Measurements from ENCODE around the gene EFNA2.

Gene EFNA2

GRCh38 chr19:1272423-1273262, 13.0 kb upstream of the EFNA2 start:
- DNase-seq: no peak

GRCh38 chr19:1273263-1274041, 12.2 kb upstream of the EFNA2 start:
- DNase-seq: no peak

- DNase-seq: no peak
Measured at GRCh38 chr19:1274081-1274851, 11.4 kb upstream of the EFNA2 start.

GRCh38 chr19:1274852-1275259, 10.8 kb upstream of the EFNA2 start:
- no peak for DNase-seq

GRCh38 chr19:1275260-1275975, 10.3 kb upstream of the EFNA2 start, which contains the start of gene FAM174C:
Gene FAM174C, plus strand, starts transcription at chr19:1275530. Its CDS starts 20 bp downstream, at chr19:1275550.
- peak; percentile 92 to 96 for DNase-seq

GRCh38 chr19:1275976-1276627, 9.6 kb upstream of the EFNA2 start:
- DNase-seq: no peak

- no peak for DNase-seq
Measured at GRCh38 chr19:1276628-1277022, 9.0 kb upstream of the EFNA2 start.

GRCh38 chr19:1277061-1277460, 8.6 kb upstream of the EFNA2 start:
- DNase-seq: no peak

DNA sequence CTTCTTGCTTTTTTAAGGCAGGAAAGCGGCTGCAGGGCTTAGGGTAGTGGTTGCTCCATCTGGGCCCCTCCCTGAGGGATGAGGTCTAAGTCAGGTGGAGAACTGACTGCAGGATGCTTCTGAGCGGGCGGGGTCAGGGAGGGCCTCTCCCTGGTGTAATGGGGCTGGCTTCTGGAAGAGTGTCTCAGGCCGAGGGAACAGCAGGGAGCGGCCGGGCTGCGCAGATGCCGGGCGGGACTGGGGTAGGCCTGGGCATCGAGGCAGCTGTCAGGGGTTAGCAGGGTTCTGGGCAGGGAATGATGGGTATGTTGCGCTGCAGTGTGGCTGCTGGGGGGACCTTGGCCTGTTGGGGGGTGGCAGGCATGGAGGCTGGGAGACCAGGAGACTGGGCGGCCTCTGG, 7.6 kb upstream of the EFNA2 start:
- DNase-seq: no peak

DNA sequence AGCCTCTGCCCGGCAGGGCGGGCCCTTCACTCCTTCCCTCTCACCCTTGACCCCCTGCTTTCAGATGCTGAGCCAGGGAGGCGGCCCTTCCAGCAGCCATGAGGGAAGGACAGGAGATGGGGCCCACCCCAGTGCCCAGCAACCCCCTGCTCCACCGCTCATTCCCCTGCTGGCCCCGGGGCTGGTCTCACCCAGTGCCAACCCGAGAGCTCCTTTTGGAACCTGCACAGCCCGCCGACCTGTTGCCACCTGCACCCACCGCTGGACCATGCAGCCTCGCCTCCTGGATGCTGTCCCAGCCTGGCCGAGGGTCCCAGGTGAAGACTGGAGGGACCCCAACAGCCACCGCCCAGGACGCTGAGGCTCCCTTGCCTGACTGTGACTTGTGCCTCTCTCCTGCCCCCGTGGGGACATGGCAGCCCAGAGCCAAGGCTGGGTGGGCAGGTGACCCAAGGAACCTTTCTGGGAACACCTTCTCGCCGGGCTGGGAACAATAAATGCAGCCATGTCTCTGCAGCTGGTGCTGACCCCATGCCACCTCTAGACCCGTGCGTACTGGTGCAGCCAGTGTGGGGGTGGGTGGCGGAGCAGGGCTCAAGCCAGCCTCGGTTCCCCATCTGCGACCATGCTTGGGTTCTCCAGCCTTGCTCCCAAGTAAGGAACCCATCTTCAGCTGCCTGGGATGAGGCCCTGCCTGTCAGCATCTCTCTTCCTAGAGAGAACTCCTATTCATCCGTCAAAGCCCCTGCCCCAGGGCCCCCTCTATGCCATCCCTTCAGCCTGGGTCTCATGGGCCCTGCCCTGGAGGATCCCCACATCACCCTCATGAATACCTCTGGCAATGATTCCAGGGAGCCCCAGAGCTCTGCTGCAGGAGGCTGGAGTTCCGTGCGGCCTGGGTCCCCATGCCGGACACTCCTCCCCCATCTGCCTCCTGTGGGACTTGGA, 6.7 kb upstream of the EFNA2 start:
- no peak for DNase-seq

DNA sequence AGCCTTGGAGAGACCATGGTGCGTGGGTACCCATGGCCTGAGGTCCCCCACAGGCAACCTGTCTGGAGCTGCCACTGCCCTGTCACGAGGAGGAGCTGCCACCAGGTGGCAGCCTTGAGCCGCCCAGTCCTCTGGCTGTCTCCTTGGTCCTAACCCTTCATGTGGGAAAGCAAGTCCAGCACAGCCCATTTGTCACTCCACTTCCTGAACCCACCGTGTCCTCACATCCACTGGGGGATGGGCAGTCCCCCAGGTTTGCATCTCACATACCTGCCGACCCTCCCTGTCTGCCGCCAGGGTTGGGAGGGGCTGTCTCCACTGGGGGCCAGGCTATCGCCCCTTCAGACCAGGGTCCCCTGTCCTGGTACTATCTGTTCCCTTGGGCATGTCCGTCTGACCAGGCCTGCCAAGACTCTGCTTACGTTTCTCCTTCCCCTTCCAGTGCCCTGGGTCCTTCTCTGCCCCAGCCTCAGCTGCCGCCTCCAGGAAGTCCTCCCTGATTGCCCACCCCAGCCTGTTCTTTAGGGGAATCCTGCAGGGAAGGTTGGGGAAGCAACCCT, 5.8 kb upstream of the EFNA2 start:
- peak; percentile 79 to 83 for DNase-seq

- no peak for DNase-seq
Measured at GRCh38 chr19:1280636-1281568, 4.8 kb upstream of the EFNA2 start.

DNA sequence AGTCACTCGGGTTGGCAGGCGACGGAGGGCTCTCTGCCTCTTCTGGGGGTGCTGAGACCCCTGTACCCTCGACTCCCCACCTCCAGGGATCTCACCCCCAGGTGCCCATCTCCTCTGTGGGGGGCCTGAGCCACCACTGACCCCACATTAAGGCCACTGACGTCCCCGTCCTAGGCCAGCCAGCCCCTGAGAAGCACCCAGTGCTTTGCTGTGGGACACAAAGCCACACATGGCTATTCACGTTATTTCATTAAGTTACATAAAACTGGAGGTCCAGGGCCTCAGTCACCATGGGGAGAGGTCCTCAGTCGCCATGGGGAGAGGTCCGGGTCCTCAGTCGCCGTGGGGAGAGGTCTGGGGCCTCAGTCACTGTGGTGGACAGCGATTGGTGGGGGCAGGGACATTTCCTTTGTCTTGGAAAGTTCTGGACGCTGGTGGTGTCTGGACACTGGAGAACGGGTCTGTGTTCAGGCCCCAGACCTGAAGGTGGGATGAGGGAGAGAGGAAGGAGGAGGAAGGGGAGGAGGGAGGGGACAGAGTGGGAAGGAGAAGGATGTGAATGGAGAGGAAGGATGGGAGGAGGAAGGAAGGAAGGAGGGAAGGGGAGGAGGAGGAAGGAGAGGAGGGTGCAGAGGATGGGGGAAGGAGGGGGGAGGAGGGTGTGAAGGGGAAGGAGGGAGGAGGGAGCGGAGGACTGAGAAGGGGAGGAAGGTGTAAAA, 3.9 kb upstream of the EFNA2 start:
- DNase-seq: no peak

GRCh38 chr19:1282588-1283206, 3.0 kb upstream of the EFNA2 start:
- DNase-seq: no peak

DNA sequence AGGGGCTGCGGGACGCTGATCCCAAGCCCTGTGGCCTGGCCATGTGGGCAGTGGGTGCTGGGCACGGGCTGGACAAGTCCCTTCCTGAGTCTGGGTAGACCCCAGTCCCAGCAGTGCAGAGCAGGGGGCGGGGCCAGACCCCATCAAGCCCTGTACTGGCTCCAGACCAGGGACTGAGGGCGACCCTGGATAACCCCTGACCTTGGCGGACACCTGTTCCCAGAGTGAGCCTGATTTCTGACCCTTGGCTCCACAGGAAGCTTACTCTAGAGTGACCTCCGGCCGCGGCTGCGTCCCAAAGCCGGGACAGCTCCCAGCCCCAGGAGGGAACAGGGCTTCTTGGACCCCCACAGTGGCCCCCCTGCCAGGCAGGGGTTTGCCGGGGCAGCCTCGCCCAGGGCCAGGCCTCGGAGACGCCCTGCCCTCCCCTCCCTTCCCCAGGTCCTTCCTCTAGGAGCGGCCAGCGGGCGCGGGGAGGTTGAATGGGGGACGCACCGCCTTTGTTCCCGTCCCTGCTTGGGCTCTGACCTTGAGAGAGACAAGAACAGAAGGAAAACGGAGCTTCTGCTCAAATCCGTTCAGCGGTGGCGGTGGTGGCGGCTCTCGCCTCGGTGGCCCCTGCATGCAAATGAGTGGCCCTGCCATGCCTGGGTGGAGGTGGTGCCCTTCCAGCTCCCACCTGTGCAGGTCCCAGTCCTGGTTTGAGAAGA, 2.3 kb upstream of the EFNA2 start:
- no peak for DNase-seq

- DNase-seq: no peak
Measured at GRCh38 chr19:1283917-1284292, 1.8 kb upstream of the EFNA2 start.

- peak in 1 of 2 experiments; percentile 29 for DNase-seq
Measured at GRCh38 chr19:1284293-1284978, 1.2 kb upstream of the EFNA2 start.
